Measurements from ENCODE around the gene KIAA0513.

DNA sequence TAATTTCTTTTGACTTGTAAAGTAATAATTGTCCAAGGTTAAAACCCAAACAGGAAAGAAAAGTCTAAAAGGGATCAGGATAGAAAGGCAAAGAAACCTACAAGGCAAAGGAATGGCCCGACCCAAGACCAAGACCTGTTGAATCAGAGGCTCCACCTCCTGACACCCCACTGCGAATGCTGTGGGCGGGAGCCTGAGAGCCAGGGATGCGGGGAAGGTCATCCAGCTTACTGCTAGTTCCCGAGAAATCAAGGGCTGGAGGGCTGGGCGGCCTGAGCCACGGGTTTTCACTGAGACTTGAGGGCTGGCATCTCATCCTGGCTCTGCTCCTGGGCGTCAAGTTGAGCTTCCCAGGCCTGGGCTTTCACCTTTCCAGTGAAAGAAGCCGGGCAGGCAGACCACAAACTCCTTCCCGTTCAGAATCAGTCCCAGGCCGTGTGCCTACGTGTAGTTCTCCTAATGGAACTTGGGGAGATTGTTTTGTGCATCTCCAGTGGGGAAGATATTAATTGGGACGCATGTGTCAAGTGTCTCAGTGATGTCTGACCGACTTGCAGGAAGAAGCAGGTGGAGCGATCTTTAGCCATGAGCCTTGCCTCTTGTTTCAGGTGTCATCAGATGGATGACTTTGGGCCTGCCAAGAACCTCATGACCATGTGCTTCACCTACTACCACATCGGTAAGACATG lies 47.8 kb downstream of the KIAA0513 start:
- TF ChIP-seq EZH2 (IDR thresholded peaks at IDR 0.05; ENCODE audit: borderline replicate concordance, low read length) = no peak
- TF ChIP-seq, protein P1, sequence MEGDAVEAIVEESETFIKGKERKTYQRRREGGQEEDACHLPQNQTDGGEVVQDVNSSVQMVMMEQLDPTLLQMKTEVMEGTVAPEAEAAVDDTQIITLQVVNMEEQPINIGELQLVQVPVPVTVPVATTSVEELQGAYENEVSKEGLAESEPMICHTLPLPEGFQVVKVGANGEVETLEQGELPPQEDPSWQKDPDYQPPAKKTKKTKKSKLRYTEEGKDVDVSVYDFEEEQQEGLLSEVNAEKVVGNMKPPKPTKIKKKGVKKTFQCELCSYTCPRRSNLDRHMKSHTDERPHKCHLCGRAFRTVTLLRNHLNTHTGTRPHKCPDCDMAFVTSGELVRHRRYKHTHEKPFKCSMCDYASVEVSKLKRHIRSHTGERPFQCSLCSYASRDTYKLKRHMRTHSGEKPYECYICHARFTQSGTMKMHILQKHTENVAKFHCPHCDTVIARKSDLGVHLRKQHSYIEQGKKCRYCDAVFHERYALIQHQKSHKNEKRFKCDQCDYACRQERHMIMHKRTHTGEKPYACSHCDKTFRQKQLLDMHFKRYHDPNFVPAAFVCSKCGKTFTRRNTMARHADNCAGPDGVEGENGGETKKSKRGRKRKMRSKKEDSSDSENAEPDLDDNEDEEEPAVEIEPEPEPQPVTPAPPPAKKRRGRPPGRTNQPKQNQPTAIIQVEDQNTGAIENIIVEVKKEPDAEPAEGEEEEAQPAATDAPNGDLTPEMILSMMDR (IDR thresholded peaks at IDR 0.05; ENCODE audit: low read length) = no peak

Data from OCI-LY1 (cell line).